Esophagus muscularis mucosa (tissue), 4 donors: Measurements from ENCODE around the gene NCAPH2. TPM values are rescaled to one million over a fixed set of nuclear protein-coding genes. Genes with fewer than 3 reads are reported as not detected.
"Not testable (repeated sequence)": the region's sequence is repeated elsewhere in the genome, so short reads cannot be mapped to it uniquely, and the experiment has no call there.

Experiments used
- DNase-seq: peaks from one replicate; pipeline ENCODE4 v3.0.0-alpha.2; 2017; ENCODE audit errors: extremely low spot score
- H3K27ac ChIP-seq, 4 donors: fragments of 200-600 bp; sonication (generic); replicated peaks in 1 of 4; 1 replicate in 3 of 4; 2 replicates in 1 of 4; pipeline ENCODE4 v1.5.1; 2016 to 2019; ENCODE audit warnings: mild to moderate bottlenecking in 1 of 4
- H3K27me3 ChIP-seq, 4 donors: fragments of 200-600 bp; sonication (generic); one replicate each; pipeline versions ENCODE4 v1.5.1 to v1.6.0; 2016 to 2019
- H3K36me3 ChIP-seq, 4 donors: fragments of 200-600 bp; sonication (generic); one replicate each; pipeline ENCODE4 v1.5.1; 2016 to 2019
- H3K4me1 ChIP-seq, 4 donors: fragments of 200-600 bp; sonication (generic); one replicate each; pipeline ENCODE4 v1.5.1; 2016 to 2019
- H3K4me3 ChIP-seq, 4 donors: fragments of 200-600 bp; sonication (generic); 1 replicate in 2 of 4; 2 replicates in 2 of 4; pipeline ENCODE4 v1.5.1; 2016 to 2019; ENCODE audit warnings: mild to moderate bottlenecking in 4 of 4, moderate library complexity in 1 of 4
- H3K9me3 ChIP-seq, 4 donors: fragments of 200-600 bp; sonication (generic); 1 replicate in 3 of 4; 2 replicates in 1 of 4; pipeline ENCODE4 v1.5.1; 2016 to 2019
- CTCF ChIP-seq, 3 experiments: fragments of 200-600 bp in 2 of 3; fragments of 450-650 bp in 1 of 3; sonication (generic) in 2 of 3; IDR thresholded peaks; one replicate each; pipeline ENCODE4 v1.5.1; 2017 to 2019; ENCODE audit warnings: antibody characterized with exemption in 3 of 3, mild to moderate bottlenecking in 2 of 3, moderate library complexity in 1 of 3
- EP300 ChIP-seq: sonication (generic); formaldehyde crosslinking; IDR thresholded peaks from one replicate; pipeline ENCODE4 v1.6.1; 2017; ENCODE audit warnings: antibody characterized with exemption
- POLR2A ChIP-seq: fragments of 450-650 bp; IDR thresholded peaks from one replicate; pipeline ENCODE4 v1.6.1; 2017; ENCODE audit warnings: antibody characterized with exemption, moderate library complexity, mild to moderate bottlenecking, low read depth
- POLR2AphosphoS5 ChIP-seq, 2 donors: sonication (generic); formaldehyde crosslinking; IDR thresholded peaks; one replicate each; pipeline ENCODE4 v1.6.1; 2017; ENCODE audit warnings: antibody characterized with exemption in 2 of 2
- WGBS: methylation state at CpG from one replicate; pipeline ENCODE4 v1.1.5; 2018; 5-methylcytosine and 5-hydroxymethylcytosine counted together
- intact Hi-C: fragments of 100-400 bp; cut with DNase I; formaldehyde crosslinking; loops from one replicate; pipeline ENCODE4 v1.15.1; 2023
- total RNA-seq, 4 donors: library from RNA; depleted of rRNA; stranded (reverse); fragments of >200 nt; gene quantifications; one replicate each; pipeline versions ENCODE4 v1.1.0 to v1.2.1, GENCODE V29; 2016

Gene NCAPH2
- total RNA-seq, 4 donors from 2014 or later, result 30.3 to 44.6 (median 41.7) TPM

DNA sequence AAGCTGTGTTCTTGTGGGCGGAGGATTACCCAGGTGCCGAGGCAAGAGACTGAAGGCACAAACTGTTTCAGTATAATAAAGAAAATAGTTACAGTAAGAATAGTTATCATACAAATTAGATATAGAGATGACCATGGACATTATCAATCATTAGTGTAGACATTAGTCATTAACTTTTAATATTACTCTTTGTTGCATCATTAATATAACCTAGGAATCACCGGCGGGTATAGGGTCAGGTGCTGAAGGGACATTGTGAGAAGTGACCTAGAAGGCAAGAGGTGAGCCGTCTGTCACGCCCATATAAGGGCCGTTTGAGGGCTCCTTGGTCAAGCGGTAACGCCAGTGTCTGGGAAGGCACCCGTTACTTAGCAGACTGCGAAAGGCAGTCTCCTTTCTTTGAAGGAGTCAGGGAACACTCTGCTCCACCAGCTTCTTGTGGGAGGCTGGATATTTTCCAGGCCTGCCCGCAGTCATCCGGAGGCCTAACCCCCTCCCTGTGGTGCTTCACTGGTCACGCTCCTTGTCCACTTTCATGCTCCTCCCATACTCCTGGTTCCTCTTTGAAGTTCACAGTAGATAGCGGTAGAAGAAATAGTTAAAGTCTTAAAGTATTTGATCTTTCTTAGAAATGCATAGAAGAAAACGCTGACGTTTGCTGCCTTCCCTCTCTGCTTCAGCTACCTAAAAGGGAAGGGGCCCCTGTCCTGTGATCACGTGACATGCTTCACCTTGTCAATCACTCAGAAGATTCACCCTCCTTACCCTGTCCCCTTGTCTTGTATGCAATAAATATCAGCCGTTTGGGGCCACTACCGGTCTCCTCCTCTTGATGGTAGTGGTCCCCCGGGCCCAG, 26.1 kb downstream of the NCAPH2 start:
- 56% methylated on average over 21 of the region's 21 CpGs for WGBS
- intact Hi-C loops, H3K36me3 ChIP-seq, H3K4me3 ChIP-seq, DNase-seq, H3K9me3 ChIP-seq: not testable (repeated sequence)
- Histone ChIP-seq H3K4me1 (peaks cover 31 to 48% (median 45%) of the 10 kb centered on the region in 4 donors), H3K27ac (peak overlapping the region in 3 of 4 donors; percentile 20 to 36 (median 30)), H3K27me3 (peaks cover 10 to 100% (median 40%) of the 10 kb centered on the region in 4 donors)
- TF ChIP-seq POLR2AphosphoS5 (IDR thresholded peaks at IDR 0.05), result peak in 1 of 2 donors; percentile 28

GRCh38 chr22:50535113-50535512, 27.1 kb downstream of the NCAPH2 start:
- no peak overlapping the region for H3K4me3 ChIP-seq
- H3K27me3 ChIP-seq, result peaks cover 6 to 92% (median 39%) of the 10 kb centered on the region in 4 donors
- peaks cover 35 to 46% (median 41%) of the 10 kb centered on the region in 4 donors for H3K4me1 ChIP-seq
- H3K9me3 ChIP-seq, result no peaks in the 10 kb centered on the region
- TF ChIP-seq EP300 (no peak), POLR2A (no peak), POLR2AphosphoS5 (IDR thresholded peaks at IDR 0.05) (no peak), CTCF (IDR thresholded peaks at IDR 0.05) (no peak)
- DNase-seq, result no peak
- peak overlapping the region in 1 of 4 donors; percentile 8 for H3K27ac ChIP-seq
- WGBS, result 80% methylated on average over 8 of the region's 8 CpGs
- H3K36me3 ChIP-seq, result no peaks in the 10 kb centered on the region
- intact Hi-C loops, result no loop called here

- Histone ChIP-seq H3K4me3 (no peak overlapping the region), H3K27me3 (peaks cover 4 to 81% (median 31%) of the 10 kb centered on the region in 4 donors), H3K27ac (no peak overlapping the region), H3K9me3 (no peaks in the 10 kb centered on the region), H3K36me3 (no peaks in the 10 kb centered on the region), H3K4me1 (peaks cover 25 to 34% (median 31%) of the 10 kb centered on the region in 4 donors)
- TF ChIP-seq POLR2A, result no peak
- no peak for TF ChIP-seq CTCF (IDR thresholded peaks at IDR 0.05)
- no peak for TF ChIP-seq EP300
- TF ChIP-seq POLR2AphosphoS5 (IDR thresholded peaks at IDR 0.05), result no peak
- 55% methylated on average over 3 of the region's 3 CpGs for WGBS
- intact Hi-C loops, result no loop called here
- DNase-seq, result no peak
Observed at GRCh38 chr22:50536226-50536625, 28.2 kb downstream of the NCAPH2 start.

DNA sequence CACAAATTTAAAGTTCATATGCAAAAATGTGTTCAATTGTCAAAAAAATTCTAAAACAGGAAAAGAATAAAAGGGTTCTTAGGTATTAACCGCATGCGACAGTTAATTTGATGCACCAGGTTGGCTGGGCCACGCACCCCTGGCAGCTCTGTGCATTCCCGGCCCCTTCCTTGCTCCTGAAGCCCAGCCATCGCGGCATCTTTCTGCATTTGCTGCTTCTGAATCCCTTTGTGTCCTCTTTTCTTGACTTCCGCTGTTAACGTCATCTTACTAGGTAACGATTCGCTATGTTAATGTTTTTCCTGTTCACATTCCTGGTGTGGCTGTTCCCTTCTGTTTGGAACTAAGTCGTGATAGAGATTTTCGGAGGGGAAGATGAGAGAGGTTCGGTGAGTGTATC, 29.7 kb downstream of the NCAPH2 start:
- Histone ChIP-seq H3K27me3 (peaks cover 0 to 65% (median 17%) of the 10 kb centered on the region in 4 donors), H3K4me3 (no peak overlapping the region), H3K27ac (peak overlapping the region in 3 of 4 donors; percentile 73 to 85 (median 81)), H3K4me1 (peaks cover 11 to 19% (median 15%) of the 10 kb centered on the region in 4 donors), H3K36me3 (no peaks in the 10 kb centered on the region), H3K9me3 (no peaks in the 10 kb centered on the region)
- 85% methylated on average over 13 of the region's 13 CpGs for WGBS
- TF ChIP-seq POLR2A (no peak), CTCF (IDR thresholded peaks at IDR 0.05) (no peak)
- no peak for DNase-seq
- intact Hi-C loops, result no loop called here

GRCh38 chr22:50540381-50540780, 32.4 kb downstream of the NCAPH2 start:
- intact Hi-C loops, result loop anchor here (5.0 kb wide), 1 partner anchor 82 kb away; no protein-coding TSS in a partner anchor
- no peak for DNase-seq
- H3K4me1 ChIP-seq, result peaks cover 21 to 28% (median 26%) of the 10 kb centered on the region in 4 donors
- peak overlapping the region in 2 of 4 donors; percentile 73 to 81 for H3K27ac ChIP-seq
- H3K36me3 ChIP-seq, result no peaks in the 10 kb centered on the region
- 85% methylated on average over 10 of the region's 10 CpGs for WGBS
- peaks cover 0 to 61% (median 3%) of the 10 kb centered on the region in 4 donors for H3K27me3 ChIP-seq
- H3K9me3 ChIP-seq, result no peaks in the 10 kb centered on the region
- no peak for TF ChIP-seq POLR2A
- no peak overlapping the region for H3K4me3 ChIP-seq
